HG02571 (cell line): ENCODE results near the gene MYO16.

Experiments used
- ATAC-seq: cut with Tn5 transposase; IDR thresholded peaks from one replicate; pipeline ENCODE4 v1.9.1; 2021; ENCODE audit warnings: mild to moderate bottlenecking, moderate library complexity; ENCODE audit not compliant: unreplicated experiment

The MYO16 gene

DNA sequence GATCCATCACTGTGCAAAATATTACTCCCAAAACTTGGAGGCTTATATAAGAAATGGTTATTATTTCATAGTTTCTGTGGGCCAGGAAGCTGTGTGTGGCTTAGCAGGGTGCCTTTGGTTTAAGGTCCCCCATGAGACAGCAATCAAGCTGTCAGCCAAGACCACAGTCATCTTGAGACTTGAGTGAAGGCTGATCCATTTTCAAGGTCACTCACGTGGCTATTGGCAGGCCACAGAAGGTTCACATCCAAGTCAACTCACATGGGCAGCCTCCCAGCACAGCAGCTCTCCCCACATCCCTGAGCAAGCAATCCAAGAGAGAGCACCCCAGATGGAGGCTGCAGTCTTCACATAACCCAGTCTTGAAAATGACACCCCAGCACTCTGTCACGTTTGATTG lies 537.4 kb downstream of the MYO16 start:
- no peak for ATAC-seq

DNA sequence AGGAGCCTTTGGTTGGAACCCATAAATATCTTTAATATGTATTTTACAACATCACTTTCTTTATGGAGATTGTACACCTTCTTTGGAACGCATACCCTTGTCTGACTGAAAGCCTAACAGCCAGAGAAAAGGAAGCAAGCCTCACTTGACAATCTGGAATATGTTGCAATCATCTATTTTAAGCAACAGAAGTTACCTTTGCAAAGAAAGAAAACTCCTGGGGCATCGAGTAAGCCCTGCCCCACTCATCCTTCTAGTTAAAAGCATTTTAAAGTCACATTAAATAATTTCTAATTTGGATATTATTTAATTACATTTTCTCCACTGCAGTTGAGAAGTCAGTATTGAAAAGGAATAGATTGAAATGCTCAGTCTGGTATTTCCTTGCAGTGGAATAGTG lies 542.7 kb downstream of the MYO16 start:
- no peak for ATAC-seq

DNA sequence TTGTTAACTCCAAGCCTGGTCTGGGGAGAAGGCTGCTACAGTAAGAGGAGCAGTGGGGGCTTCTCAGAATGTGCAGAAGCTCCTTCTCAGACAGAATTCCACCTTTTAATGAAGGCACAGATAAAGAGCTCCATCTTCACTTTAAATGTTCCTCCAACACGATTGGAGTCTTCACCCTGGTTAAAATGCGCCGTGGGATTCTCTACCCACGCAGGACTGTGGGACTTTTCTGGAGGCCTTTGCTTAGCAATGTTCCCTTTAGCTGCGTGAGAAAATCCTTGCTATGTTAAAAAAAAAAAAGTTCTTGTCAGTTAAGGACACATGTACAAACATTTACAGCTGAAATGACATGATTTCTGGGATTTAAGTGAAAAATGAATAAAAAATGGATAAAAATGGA lies 546.3 kb downstream of the MYO16 start:
- ATAC-seq, result no peak

DNA sequence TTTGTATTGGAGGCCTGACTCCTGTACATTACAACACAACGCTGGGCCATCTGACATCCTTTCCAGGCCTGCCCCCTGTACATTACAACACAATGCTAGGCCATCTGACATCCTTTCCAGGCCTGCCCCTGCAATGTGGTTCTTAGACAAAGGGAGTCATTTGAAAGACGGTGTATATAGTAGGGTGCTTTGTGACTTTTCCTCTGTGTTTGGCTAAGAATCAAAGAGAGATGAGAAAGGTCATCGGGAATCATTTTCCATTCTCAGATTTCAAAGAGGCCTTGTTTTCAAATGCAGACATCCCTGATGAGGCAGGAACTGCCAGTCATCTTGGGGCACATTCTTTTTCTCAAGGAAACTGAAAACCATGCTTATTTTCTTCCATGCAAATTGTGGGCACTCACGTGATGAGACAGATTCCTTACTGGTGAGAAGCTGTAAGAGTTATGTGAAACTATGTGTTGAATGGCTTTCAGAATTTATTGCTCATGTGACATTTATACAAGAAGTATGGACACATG lies 551.6 kb downstream of the MYO16 start:
- ATAC-seq, result no peak

DNA sequence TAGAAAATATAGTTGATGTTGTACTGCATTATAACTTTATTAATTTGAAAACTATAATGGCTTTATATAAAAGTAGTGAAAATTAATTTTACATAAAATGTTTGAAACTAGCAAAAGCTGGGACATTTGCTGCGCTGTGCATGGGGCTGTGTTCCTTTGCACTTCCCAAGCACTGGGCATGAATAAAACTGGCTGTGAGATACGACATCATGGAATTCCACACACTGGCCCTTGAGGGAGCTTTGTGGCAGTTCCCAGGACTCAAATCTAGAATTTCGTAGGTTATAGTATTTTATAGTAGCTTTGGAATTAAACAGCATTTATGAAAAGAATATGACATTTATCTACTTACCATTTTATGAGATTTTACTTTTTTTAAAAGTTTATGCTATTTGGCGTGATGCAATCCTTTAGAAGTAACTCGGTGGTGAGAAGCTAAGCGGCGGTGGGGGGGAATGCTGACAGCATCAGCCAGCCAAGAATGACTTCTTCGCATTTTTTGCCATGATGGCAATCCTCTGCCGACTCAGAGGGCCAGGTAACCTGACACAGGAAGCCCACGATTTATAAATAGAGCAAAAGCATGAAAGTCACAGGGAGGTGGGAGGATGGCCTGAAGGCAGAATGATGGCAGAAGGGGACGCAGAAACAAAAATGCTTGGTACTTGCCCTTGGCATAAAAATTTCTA lies 553.5 kb downstream of the MYO16 start:
- no peak for ATAC-seq

DNA sequence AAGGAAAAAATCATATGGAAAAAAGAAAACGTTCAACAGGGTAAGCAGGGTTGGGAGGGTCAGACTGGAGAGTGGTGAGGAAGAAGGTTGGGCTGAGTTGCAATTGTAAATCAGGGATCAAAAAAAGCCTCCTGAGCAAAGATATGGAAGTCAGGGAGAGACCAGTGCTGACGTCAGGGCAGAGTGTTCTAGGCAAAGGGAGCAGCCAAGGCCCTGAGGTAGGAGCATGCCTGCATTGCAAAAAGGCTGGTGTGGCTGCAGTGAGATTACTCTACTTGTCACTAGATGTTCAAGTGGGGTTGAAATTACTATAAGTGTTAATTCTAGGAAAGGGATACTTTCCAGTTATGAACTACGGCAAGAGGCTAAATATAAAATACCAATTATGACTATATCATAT lies 562.0 kb downstream of the MYO16 start:
- ATAC-seq, result no peak

DNA sequence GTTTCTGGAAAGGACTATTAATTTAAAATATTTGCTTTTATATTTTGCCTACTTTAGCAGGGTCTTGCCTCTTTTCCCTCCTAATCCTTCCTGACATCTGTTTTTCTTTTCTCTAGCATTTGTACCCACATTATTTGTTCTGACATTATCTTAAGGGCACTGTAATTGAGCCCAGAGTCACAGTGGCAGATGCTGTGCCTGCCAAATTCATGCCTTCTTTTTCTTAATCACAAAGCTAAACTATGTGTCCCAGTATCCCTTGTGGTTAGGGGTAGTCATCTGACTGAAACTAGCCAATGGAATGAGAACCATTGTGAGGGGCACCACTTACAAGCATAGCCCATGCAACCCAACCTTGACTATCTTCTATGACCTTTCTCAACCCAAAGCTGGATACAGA lies 562.9 kb downstream of the MYO16 start:
- no peak for ATAC-seq

DNA sequence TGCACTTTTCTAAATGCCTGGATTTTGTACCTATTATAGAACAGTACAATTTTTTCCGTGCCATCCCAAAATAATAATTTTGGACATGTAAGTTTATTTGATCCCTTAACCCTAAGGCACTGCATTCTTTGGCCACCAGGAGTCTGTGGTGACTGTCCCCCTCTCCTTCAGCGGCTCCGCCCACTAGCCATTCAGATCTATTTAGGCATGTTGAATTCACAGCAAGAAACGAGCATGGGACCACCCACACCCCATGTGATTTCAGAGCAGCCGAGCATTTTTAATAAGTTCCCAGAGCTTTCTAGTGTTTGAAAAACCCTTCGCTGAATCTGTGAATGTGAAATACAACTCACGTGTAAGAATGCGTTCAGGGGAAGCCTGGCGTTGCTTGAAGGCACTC lies 567.5 kb downstream of the MYO16 start:
- ATAC-seq, result no peak

DNA sequence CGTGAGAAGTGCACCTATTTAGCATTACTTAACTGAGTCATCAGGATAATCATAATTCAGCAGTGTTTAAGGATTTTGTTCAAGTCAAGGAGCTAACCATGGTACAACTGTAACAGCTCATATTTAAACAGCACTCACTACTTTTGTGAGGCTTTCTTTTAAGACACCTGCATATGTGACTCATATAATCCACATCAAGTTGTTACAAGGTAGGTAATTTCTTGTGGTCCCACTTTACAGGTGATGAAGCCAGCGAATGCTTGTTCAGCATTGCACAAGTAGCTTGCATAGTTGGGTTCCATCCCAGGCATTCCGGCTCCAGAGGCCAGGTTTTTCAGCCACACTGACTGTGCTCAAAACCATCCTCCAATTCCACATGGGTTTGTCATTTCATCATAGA lies 569.2 kb downstream of the MYO16 start:
- ATAC-seq, result no peak

DNA sequence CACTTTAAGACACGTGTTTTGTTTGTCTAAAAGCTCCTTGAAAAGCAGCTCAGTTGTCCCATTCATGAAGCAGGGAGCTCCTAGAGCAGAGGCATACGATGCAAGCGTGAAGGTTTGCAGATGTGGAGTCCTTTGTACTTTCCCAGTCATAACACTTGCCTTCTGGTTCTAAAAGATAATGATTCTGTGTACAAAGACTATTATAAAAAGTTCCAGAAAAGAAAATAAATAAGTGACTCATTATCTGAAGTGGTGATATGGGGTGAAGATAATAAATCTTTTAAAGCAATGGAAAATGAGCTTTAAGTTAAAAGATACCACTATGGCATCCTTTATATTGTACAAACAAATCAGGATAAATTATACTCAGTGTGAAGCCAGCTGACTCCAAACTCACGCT lies 569.9 kb downstream of the MYO16 start:
- ATAC-seq, result no peak

DNA sequence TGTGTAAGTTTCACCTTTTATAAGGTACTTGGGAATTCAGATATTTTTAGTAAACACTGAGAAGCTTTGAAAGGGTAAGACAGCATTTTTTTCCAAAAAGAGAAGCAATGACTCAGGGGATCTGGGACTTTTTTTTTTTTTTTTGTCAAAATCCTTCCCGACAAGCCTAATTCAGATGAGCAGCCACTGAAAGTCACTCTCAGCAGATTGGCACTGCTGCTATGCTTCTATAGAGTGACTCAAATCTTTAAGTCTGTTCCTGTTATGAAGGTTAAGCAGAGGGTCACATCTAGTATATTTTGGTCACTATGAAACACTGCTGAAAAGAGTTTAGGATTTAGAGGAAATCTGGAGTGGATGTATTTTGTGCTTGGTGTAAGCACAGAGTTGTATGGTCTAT lies 571.1 kb downstream of the MYO16 start:
- ATAC-seq, result no peak

DNA sequence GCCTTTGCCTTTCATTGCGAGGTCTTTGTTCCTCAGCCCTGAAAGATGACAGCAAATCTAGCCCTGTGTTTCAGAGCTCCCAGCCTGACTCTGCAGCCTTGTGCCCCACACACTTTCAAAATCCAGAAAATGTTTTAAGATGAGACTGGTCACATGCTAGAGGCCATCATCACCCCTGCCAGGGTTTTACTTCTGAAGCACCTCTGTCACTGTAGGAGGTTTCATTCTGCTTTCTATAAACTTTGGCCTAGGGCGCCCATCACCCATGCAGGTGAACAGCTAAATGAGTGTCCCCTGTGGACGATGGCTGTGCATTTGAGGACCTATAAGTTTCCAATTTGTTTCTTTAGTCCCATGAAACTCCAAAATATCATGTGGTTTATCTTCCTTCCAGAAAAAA lies 574.2 kb downstream of the MYO16 start:
- ATAC-seq, result no peak

DNA sequence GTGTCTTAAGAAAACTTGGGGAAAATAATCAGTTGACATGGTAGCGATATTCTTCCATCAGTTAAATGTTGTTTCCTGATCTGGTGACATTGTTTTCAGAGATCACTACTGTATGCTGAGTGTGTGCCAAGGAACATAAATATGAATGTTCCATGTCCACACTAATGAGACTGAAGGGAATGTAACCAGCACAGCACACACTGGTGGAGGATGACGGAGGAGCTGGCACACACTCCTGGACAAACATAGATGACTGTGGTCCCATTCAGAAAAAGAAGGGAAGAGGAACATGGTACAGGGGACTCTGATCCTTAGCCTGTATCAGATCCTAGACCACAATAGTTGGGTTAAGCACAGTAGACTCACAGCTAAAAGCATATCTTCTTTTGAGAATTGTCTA lies 574.8 kb downstream of the MYO16 start:
- ATAC-seq, result no peak

DNA sequence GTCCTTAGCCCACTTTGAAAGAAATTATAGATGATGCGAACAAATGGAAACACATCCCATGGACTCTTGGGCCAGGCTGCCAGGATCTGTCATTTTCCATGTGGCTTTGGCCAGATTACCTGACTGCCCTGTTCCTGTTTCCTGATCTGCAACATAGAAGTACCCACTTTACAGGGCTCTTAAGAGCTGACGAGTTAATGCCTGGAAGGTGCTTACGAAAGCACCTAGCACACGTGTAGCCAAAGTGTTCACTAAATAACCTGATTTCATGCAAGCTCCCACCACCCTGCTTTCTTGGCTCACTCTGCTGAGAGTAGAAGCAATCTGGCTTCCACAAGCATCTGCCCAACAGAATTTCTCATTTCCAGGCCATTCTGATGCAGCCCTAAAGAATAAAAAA lies 575.2 kb downstream of the MYO16 start:
- no peak for ATAC-seq

DNA sequence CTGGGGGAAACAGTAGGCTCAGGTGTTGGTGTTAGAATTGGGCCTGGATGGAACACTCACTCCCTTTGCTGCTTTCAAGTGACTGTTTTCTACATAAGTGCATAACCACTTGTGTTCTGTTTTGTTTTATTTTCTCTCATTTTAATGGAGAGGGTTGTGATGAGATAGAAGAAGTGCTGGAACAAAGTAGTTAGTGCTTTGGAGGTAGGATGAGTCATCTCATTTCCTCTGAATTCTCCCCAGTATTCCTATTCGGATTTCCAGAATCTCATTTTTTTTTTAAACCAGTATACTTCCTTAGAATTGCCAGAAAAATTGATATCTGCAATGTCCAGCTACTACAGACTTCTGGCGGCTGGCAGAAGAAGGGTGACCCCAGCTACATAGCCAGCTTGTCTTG lies 575.9 kb downstream of the MYO16 start:
- ATAC-seq, result no peak

DNA sequence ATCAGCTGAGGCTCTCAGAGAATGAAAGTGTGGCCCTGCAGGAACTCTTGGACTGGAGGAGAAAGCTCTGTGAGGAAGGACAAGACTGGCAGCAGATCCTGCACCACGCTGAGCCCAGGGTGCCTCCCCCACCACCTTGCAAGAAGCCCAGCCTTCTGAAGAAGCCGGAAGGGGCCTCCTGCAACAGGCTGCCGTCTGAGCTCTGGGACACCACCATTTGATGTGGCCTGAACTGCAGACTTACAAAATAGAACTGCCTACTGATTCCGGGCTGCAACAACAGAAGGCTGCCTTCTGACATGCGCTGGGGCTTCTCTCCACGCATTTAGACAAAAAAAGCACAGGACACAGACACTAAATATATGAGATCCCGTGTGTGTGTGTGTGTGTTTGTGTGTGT lies 577.2 kb downstream of the MYO16 start:
- no peak for ATAC-seq

DNA sequence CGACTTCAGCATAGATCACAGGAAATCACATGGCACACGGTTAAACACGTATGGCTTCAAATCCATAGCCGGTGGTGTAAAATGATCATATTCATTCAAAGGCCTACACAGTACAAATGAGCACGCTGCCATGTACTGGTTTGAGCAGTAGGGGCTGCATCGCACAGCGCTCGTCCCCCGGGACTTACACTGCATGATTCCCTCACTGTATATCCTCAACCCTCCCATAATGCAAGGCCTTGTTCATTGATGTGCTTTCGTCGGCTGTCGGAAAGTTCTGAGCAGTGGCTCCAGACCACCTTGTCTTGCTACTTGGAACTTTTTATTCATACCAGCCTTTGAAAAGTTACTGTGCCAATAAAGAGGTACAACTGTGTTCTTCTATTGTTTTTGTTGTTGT lies 578.2 kb downstream of the MYO16 start:
- no peak for ATAC-seq

DNA sequence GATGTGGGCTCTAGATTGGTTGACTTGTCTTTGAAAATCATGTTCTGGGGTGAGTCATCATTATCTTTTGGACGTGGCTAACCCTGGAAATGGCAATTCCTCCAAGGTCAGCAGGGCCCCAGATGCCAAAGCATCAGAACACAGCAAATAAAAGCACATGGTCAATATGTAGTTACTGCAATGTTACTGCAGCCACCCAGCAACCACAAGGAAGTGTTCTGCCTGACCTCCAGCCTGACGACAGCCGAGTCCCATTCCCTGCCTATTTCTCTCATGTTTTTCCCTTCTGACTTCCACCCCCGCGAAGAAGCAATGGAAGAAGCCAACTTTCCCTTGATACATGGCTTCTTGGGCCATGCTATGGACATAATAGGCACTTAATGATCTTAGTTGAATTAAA lies 579.1 kb downstream of the MYO16 start:
- no peak for ATAC-seq

DNA sequence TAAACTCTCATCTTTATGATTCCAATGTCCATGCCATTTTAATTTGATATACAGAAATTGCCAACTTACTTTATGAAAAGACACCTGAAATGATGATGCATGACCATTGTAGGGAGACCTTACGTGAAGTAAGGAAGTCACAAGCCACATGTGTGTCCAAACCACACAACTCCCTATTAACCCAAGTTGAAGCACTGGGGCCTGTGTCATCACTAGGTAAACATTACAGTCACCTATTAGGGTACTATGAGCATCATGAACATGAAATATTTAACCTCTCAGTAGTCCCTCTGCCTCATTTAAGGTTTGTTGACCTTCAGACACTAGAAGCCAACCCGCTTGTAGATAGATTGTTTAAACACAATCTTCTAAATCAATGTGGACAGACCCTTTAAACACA lies 580.1 kb downstream of the MYO16 start:
- ATAC-seq, result no peak

DNA sequence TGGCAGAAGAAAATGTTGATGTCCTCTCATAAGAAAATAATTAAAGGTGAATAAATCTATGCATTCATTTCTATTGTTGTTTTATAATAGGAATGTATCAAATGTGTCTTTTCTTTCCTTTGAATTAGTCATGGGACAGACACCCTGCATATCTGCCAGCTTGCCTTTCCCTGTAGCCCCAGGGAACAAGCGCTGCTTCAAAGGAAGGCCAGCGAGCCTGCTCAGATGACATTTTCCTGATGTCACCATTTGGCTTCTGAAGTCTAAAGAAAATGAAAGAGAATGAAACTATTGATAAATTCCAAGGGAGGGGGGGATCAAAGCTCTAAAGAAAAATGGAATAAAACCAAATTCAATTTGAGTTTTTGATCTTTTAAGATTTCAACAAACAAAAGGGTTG lies 582.2 kb downstream of the MYO16 start:
- no peak for ATAC-seq

DNA sequence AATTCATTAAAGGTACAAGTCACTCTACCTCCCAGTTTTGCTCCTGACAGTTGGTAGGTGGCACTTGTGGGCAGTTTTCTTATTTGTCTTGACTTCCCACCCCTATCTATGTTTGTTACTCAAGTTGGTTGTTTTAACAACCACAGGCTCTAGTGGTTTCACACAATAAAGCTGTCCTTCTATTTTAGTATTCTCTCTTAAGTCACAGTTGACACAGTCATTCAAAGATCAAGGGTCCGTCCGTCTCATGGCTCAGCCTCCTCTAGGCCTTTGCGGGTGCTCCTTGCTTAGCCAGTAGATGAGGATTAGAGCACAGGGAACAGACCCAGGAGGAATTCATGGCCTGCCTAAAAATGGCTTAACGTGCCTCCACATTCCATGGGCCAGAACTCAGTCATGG lies 583.2 kb downstream of the MYO16 start:
- no peak for ATAC-seq

DNA sequence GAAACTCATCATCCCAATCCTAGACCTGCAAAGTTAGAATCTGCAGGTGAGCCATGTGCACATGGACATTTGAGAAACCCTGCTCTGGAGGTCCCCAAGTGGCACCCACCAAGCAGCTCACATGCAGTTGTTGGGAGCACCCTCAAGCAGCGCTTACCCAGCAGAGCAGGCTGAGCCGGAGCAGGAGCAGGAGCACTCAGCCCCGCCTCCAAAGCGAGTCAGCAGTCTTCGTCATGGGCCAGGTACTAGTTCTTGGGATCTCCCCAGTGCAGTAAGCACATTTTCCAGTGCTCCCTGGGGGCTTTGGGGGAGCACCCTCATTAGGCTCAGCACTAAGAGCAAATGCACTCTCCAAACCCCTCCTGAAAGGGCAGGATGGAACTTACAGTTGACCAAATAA lies 584.3 kb downstream of the MYO16 start:
- no peak for ATAC-seq

DNA sequence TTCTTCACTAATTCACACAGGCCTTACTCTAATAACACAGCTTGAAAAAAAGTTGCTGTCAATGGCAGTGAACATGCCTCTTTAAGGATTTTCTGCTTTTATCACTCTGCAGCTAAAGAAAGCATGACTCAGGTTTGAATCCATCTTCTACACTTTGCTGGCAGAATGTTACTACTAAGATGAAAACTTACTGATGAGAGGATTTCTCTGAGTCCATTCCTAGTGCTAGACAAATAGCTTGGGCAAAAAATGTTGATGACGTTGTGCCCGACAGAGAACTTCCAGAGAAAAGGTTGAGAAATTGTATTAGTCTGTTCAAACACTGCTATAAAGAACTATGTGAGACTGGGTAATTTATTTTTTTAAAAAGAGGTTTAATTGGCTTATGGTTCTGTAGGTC lies 585.0 kb downstream of the MYO16 start:
- ATAC-seq, result no peak
